ENCODE results near the gene CHDH.

DNA sequence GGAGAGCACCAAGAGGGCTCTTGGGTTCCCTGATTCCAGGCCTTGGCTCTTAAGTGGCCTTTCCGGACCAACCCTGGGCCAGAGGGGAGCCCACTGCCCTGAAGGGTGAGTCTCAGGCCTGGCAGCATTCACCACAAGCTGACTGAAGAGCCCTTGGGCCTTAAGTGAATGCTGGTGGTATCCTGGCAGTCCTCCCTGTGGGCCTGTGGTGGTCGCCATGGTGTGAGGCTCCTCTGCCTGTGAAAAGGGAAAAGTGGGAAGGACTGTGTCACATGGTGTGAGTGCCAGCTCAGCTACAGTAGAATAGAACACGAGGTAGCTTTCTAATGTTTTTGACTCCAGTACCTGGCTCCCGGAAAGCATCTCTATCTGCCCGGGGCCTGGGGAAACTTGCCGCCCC is 15.3 kb downstream of the CHDH start:
- TF ChIP-seq, protein P1, sequence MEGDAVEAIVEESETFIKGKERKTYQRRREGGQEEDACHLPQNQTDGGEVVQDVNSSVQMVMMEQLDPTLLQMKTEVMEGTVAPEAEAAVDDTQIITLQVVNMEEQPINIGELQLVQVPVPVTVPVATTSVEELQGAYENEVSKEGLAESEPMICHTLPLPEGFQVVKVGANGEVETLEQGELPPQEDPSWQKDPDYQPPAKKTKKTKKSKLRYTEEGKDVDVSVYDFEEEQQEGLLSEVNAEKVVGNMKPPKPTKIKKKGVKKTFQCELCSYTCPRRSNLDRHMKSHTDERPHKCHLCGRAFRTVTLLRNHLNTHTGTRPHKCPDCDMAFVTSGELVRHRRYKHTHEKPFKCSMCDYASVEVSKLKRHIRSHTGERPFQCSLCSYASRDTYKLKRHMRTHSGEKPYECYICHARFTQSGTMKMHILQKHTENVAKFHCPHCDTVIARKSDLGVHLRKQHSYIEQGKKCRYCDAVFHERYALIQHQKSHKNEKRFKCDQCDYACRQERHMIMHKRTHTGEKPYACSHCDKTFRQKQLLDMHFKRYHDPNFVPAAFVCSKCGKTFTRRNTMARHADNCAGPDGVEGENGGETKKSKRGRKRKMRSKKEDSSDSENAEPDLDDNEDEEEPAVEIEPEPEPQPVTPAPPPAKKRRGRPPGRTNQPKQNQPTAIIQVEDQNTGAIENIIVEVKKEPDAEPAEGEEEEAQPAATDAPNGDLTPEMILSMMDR (conservative IDR thresholded peaks at IDR 0.05; ENCODE audit: low read depth, low read length), result no peak
- TF ChIP-seq EZH2 (IDR thresholded peaks at IDR 0.05; ENCODE audit: low read length, unreplicated experiment), result no peak

Data from PC-3 (cell line).